H9 (cell line): ENCODE results near the gene LAMA5. TPM values are rescaled to one million over a fixed set of nuclear protein-coding genes. Genes with fewer than 3 reads are reported as not detected.

Experiments used
- DNase-seq: peaks from one replicate; pipeline ENCODE4 v3.0.0-alpha.2; 2017
- H2AFZ ChIP-seq: one replicate; pipeline ENCODE4 v1.6.1; 2013; ENCODE audit warnings: mild to moderate bottlenecking, low read length, control low read depth, moderate library complexity
- H2AK5ac ChIP-seq: 2 replicates; pipeline ENCODE4 v1.6.1; 2013; ENCODE audit warnings: low read length, control low read depth, mixed read lengths; ENCODE audit not compliant: insufficient read length
- H2BK120ac ChIP-seq: one replicate; pipeline ENCODE4 v1.6.1; 2013; ENCODE audit warnings: low read depth, mild to moderate bottlenecking, low read length, control low read depth, inconsistent platforms; ENCODE audit not compliant: poor library complexity, severe bottlenecking
- H2BK12ac ChIP-seq: 2 replicates; pipeline ENCODE4 v1.6.1; 2013; ENCODE audit warnings: low read length, control low read depth, mixed read lengths, low read depth; ENCODE audit not compliant: insufficient read length
- H2BK15ac ChIP-seq: 2 replicates; pipeline ENCODE4 v1.6.1; 2013; ENCODE audit warnings: low read depth, low read length, control low read depth
- H2BK20ac ChIP-seq: one replicate; pipeline ENCODE4 v1.6.1; 2013; ENCODE audit warnings: low read depth, mild to moderate bottlenecking, low read length, control low read depth, inconsistent platforms; ENCODE audit not compliant: poor library complexity, severe bottlenecking
- H2BK5ac ChIP-seq: 2 replicates; pipeline ENCODE4 v1.6.1; 2013; ENCODE audit warnings: low read length, control low read depth, mixed read lengths; ENCODE audit not compliant: insufficient read length
- H3K14ac ChIP-seq: 2 replicates; pipeline ENCODE4 v1.6.1; 2013; ENCODE audit warnings: low read length, control low read depth; ENCODE audit not compliant: insufficient read depth
- H3K18ac ChIP-seq: 2 replicates; pipeline ENCODE4 v1.6.1; 2013; ENCODE audit warnings: low read depth, mild to moderate bottlenecking, mixed read lengths, low read length, control low read depth; ENCODE audit not compliant: insufficient read length
- H3K23ac ChIP-seq: 2 replicates; pipeline ENCODE4 v1.6.1; 2013; ENCODE audit warnings: low read length, control low read depth, mixed read lengths, low read depth; ENCODE audit not compliant: insufficient read length
- H3K23me2 ChIP-seq: 2 replicates; pipeline ENCODE4 v1.6.1; 2013; ENCODE audit warnings: low read depth, mild to moderate bottlenecking, mixed read lengths, low read length, control low read depth; ENCODE audit not compliant: insufficient read length, poor library complexity, severe bottlenecking
- H3K27ac ChIP-seq: 2 replicates; pipeline ENCODE4 v1.5.1; 2013; ENCODE audit warnings: low read length, control low read depth, mixed read lengths, low read depth; ENCODE audit not compliant: insufficient read length
- H3K27me3 ChIP-seq: 2 replicates; pipeline ENCODE4 v1.6.1; 2013; ENCODE audit warnings: low read length, control low read depth, inconsistent platforms; ENCODE audit not compliant: insufficient read depth
- H3K4ac ChIP-seq: 2 replicates; pipeline ENCODE4 v1.6.1; 2013; ENCODE audit warnings: low read depth, mild to moderate bottlenecking, control low read depth, inconsistent platforms, low read length, moderate library complexity
- H3K4me1 ChIP-seq: 2 replicates; pipeline ENCODE4 v1.6.1; 2013; ENCODE audit warnings: low read length, control low read depth, inconsistent platforms; ENCODE audit not compliant: insufficient read depth
- H3K4me2 ChIP-seq: 2 replicates; pipeline ENCODE4 v1.6.1; 2013; ENCODE audit warnings: low read length, control low read depth, mixed read lengths; ENCODE audit not compliant: insufficient read length, insufficient read depth
- H3K56ac ChIP-seq: 2 replicates; pipeline ENCODE4 v1.6.1; 2013; ENCODE audit warnings: low read depth, mild to moderate bottlenecking, mixed read lengths, low read length, control low read depth; ENCODE audit not compliant: insufficient read length
- H3K79me1 ChIP-seq: 2 replicates; pipeline ENCODE4 v1.6.1; 2013; ENCODE audit warnings: low read depth, mild to moderate bottlenecking, moderate library complexity, low read length, control low read depth, inconsistent platforms; ENCODE audit not compliant: insufficient read depth, poor library complexity, severe bottlenecking
- H3K79me2 ChIP-seq: 2 replicates; pipeline ENCODE4 v1.6.1; 2013; ENCODE audit warnings: low read length, control low read depth, inconsistent platforms; ENCODE audit not compliant: insufficient read depth
- H3K9ac ChIP-seq: 2 replicates; pipeline ENCODE4 v1.6.1; 2013; ENCODE audit warnings: low read length, control low read depth, mixed read lengths; ENCODE audit not compliant: insufficient read length; ENCODE audit errors: extremely low read depth
- H3K9me3 ChIP-seq: one replicate; pipeline ENCODE4 v1.6.1; 2013; ENCODE audit warnings: low read depth, low read length, inconsistent platforms; ENCODE audit not compliant: control insufficient read depth
- H3T11ph ChIP-seq: one replicate; pipeline ENCODE4 v1.6.1; 2013; ENCODE audit warnings: mild to moderate bottlenecking, low read length, control low read depth, inconsistent platforms
- H4K20me1 ChIP-seq: one replicate; pipeline ENCODE4 v1.6.1; 2013; ENCODE audit not compliant: control insufficient read depth, insufficient read length, insufficient read depth
- H4K5ac ChIP-seq: 2 replicates; pipeline ENCODE4 v1.6.1; 2013; ENCODE audit warnings: low read depth, mild to moderate bottlenecking, mixed read lengths, low read length, control low read depth; ENCODE audit not compliant: insufficient read length
- H4K8ac ChIP-seq: replicated peaks from 2 replicates; pipeline ENCODE4 v1.6.1; 2013; ENCODE audit warnings: low read length, control low read depth, mixed read lengths, low read depth; ENCODE audit not compliant: insufficient read length
- H4K91ac ChIP-seq: 2 replicates; pipeline ENCODE4 v1.6.1; 2013; ENCODE audit warnings: low read depth, mild to moderate bottlenecking, moderate library complexity, mixed read lengths, low read length, control low read depth; ENCODE audit not compliant: insufficient read length
- H3K27ac Mint-ChIP-seq, 3 experiments: 2 replicates in 2 of 3; 3 replicates in 1 of 3; pipeline ENCODE4 v1.8.0; 2020 to 2021; ENCODE audit warnings: mixed read lengths in 3 of 3, mild to moderate bottlenecking in 1 of 3, moderate library complexity in 1 of 3
- H3K27me3 Mint-ChIP-seq: 2 replicates; pipeline ENCODE4 v1.8.0; 2021; ENCODE audit warnings: low read depth, mild to moderate bottlenecking, moderate library complexity, mixed read lengths
- H3K36me3 Mint-ChIP-seq, 3 experiments: 2 replicates in 2 of 3; 3 replicates in 1 of 3; pipeline ENCODE4 v1.8.0; 2020 to 2021; ENCODE audit warnings: low read depth in 3 of 3, mixed read lengths in 3 of 3; ENCODE audit not compliant: insufficient read depth in 1 of 3
- H3K4me1 Mint-ChIP-seq, 2 experiments: 2 replicates each; pipeline ENCODE4 v1.8.0; 2020; ENCODE audit warnings: mixed read lengths in 2 of 2
- H3K4me3 Mint-ChIP-seq, 2 experiments: 2 replicates in 1 of 2; 3 replicates in 1 of 2; pipeline ENCODE4 v1.8.0; 2020 to 2021; ENCODE audit warnings: mild to moderate bottlenecking in 2 of 2, mixed read lengths in 2 of 2, moderate library complexity in 1 of 2
- H3K9me3 Mint-ChIP-seq, 2 experiments: 2 replicates in 1 of 2; 3 replicates in 1 of 2; pipeline ENCODE4 v1.8.0; 2020; ENCODE audit warnings: mild to moderate bottlenecking in 2 of 2, mixed read lengths in 2 of 2, moderate library complexity in 1 of 2
- WGBS: extraction: QIAGEN DNeasy Blood & Tissue Kit; methylation state at CpG from one replicate; pipeline ENCODE4 v1.1.7; 2013; ENCODE audit warnings: missing lambda C conversion rate, low lambda C conversion rate, mixed read lengths; ENCODE audit not compliant: insufficient read length; ENCODE audit errors: extremely low coverage; 5-methylcytosine and 5-hydroxymethylcytosine counted together
- total RNA-seq: library from RNA; stranded (reverse); gene quantifications from 2 replicates; pipeline ENCODE4 v1.2.1, GENCODE V29; 2021
- TF ChIP-seq, protein P1 (sequence below): fragments of 200-600 bp; sonication (generic); conservative IDR thresholded peaks from 3 replicates; pipeline ENCODE4 v1.8.0; 2021; ENCODE audit warnings: antibody characterized with exemption, mild to moderate bottlenecking

The LAMA5 gene
- total RNA-seq, 1 experiment from 2014 or later = 200 TPM

DNA sequence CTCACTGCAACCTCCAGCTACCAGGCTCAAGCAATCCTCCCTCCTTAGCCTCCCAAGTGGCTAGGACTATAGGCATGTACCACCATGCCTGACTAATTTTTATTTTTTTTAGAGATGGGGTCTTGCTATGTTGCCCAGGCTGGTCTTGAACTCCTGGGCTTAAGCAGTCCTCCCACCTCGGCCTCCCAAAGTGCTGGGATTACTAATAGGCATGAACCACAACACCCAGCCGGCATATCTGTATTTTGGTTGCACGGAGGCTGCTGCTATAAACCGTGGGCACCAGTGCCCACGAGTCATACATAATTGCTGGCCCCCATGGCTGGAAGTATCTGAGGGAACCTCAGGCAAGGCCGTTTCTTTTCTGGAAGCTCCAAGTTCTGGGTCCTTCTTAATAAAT, 82.7 kb downstream of the LAMA5 start:
- H4K91ac ChIP-seq = no peak overlapping the region

More for the DNA sequence above, 82.7 kb downstream of the LAMA5 start:
- Histone ChIP-seq H3K27ac (no peak overlapping the region), H3K14ac (no peak overlapping the region), H3K4ac (no peak overlapping the region), H3K56ac (no peak overlapping the region), H3K79me2 (no peaks in the 10 kb centered on the region), H3K4me2 (no peak overlapping the region), H3T11ph (no peak overlapping the region), H2BK5ac (no peak overlapping the region), H2AFZ (no peak overlapping the region), H2BK120ac (no peak overlapping the region), H2BK20ac (no peak overlapping the region), H3K23me2 (no peaks in the 10 kb centered on the region), H2AK5ac (no peak overlapping the region), H3K4me1 (no peaks in the 10 kb centered on the region), H2BK15ac (no peak overlapping the region), H4K5ac (no peak overlapping the region), H2BK12ac (no peak overlapping the region), H4K20me1 (no peaks in the 10 kb centered on the region), H3K9me3 (no peaks in the 10 kb centered on the region), H3K27me3 (no peaks in the 10 kb centered on the region), H3K18ac (no peak overlapping the region), H4K8ac (no peak overlapping the region), H3K79me1 (no peaks in the 10 kb centered on the region), H3K23ac (no peak overlapping the region), H3K9ac (no peak overlapping the region)
- Mint-ChIP-seq H3K9me3 (no peaks in the 10 kb centered on the region; a peak in 1 of 5 replicates), H3K27ac (no peak overlapping the region), H3K27me3 (no peaks in the 10 kb centered on the region), H3K4me3 (no peak overlapping the region), H3K4me1 (no peaks in the 10 kb centered on the region), H3K36me3 (peaks cover 13 to 61% (median 51%) of the 10 kb centered on the region in 3 experiments; a peak in 6 of 7 replicates)
- no CpG with 5 or more reads among the region's 6 CpGs for WGBS
- TF ChIP-seq, protein P1, sequence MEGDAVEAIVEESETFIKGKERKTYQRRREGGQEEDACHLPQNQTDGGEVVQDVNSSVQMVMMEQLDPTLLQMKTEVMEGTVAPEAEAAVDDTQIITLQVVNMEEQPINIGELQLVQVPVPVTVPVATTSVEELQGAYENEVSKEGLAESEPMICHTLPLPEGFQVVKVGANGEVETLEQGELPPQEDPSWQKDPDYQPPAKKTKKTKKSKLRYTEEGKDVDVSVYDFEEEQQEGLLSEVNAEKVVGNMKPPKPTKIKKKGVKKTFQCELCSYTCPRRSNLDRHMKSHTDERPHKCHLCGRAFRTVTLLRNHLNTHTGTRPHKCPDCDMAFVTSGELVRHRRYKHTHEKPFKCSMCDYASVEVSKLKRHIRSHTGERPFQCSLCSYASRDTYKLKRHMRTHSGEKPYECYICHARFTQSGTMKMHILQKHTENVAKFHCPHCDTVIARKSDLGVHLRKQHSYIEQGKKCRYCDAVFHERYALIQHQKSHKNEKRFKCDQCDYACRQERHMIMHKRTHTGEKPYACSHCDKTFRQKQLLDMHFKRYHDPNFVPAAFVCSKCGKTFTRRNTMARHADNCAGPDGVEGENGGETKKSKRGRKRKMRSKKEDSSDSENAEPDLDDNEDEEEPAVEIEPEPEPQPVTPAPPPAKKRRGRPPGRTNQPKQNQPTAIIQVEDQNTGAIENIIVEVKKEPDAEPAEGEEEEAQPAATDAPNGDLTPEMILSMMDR = no peak
- no peak for DNase-seq
